Left hindlimb (tissue), 1 donor: ENCODE data around the gene ENGASE.
A peak's percentile ranks its signal among the peaks of the same experiment; 100 is the strongest.
"Not testable (repeated sequence)": the region's sequence is repeated elsewhere in the genome, so short reads cannot be mapped to it uniquely, and the experiment has no call there.

Experiments used
- DNase-seq: peaks from one replicate; pipeline ENCODE4 v3.0.0-alpha.2; 2018

Gene ENGASE

GRCh38 chr17:79074649-79075445 is at the start of gene ENGASE:
TSS of gene ENGASE (plus strand) at chr17:79074824. CDS start at chr17:79074945, 121 bp downstream.
- peak; percentile 93 for DNase-seq

GRCh38 chr17:79024901-79025737 is 49.5 kb upstream of the ENGASE start:
- DNase-seq = peak; percentile 46

- DNase-seq = peak; percentile 35
These were observed 48.0 kb upstream of the ENGASE start for GRCh38 chr17:79026376-79027273.

GRCh38 chr17:79027274-79027924 is 47.2 kb upstream of the ENGASE start:
- DNase-seq = peak; percentile 35

- DNase-seq = peak; percentile 76
These were observed 46.6 kb upstream of the ENGASE start for GRCh38 chr17:79027925-79028491.

GRCh38 chr17:79028496-79029326 is 45.9 kb upstream of the ENGASE start:
- no peak for DNase-seq

- peak; percentile 37 for DNase-seq
These were observed 45.2 kb upstream of the ENGASE start for GRCh38 chr17:79029327-79030009.

GRCh38 chr17:79030636-79031035 is 44.0 kb upstream of the ENGASE start:
- not testable (repeated sequence) for DNase-seq

GRCh38 chr17:79031996-79032875 is 42.4 kb upstream of the ENGASE start:
- DNase-seq = peak; percentile 23

- no peak for DNase-seq
These were observed 41.5 kb upstream of the ENGASE start for GRCh38 chr17:79033046-79033616.

GRCh38 chr17:79033741-79034501 is 40.7 kb upstream of the ENGASE start:
- DNase-seq = peak; percentile 73

- DNase-seq = no peak
These were observed 39.6 kb upstream of the ENGASE start for GRCh38 chr17:79034931-79035485.

- DNase-seq = no peak
These were observed 38.9 kb upstream of the ENGASE start for GRCh38 chr17:79035686-79036085.

- no peak for DNase-seq
These were observed 38.4 kb upstream of the ENGASE start for GRCh38 chr17:79036181-79036580.

GRCh38 chr17:79036596-79036995 is 38.0 kb upstream of the ENGASE start:
- no peak for DNase-seq

GRCh38 chr17:79038545-79039135 is 36.0 kb upstream of the ENGASE start:
- no peak for DNase-seq

- no peak for DNase-seq
These were observed 35.5 kb upstream of the ENGASE start for GRCh38 chr17:79039171-79039570.
